Measurements from ENCODE around the gene AKR1C1.

GRCh38 chr10:4978870-4979269 lies 15.7 kb downstream of the AKR1C1 start:
- TF ChIP-seq ARNTL (CRISPR knock-in tag; IDR thresholded peaks at IDR 0.05; ENCODE audit: borderline replicate concordance, low read depth) = no peak
- no peak for TF ChIP-seq POU6F1 (CRISPR knock-in tag; IDR thresholded peaks at IDR 0.05; ENCODE audit: borderline replicate concordance, low read depth)
- TF ChIP-seq TCF4 (CRISPR knock-in tag; IDR thresholded peaks at IDR 0.05; ENCODE audit: borderline replicate concordance) = no peak
- TF ChIP-seq ESRRG (CRISPR knock-in tag; IDR thresholded peaks at IDR 0.05) = no peak
